ENCODE results near the gene PFKP.

- no peak for TF ChIP-seq CTCF (IDR thresholded peaks at IDR 0.05)
- no peak for TF ChIP-seq REST (IDR thresholded peaks at IDR 0.05; ENCODE audit: insufficient read depth in 1 of 2, low read depth in 2 of 2, low read length in 1 of 2)
- no peak for TF ChIP-seq POLR2AphosphoS5 (IDR thresholded peaks at IDR 0.05; ENCODE audit: low read depth, low read length)
- no peak for TF ChIP-seq TCF7L2 (IDR thresholded peaks at IDR 0.05; ENCODE audit: low read depth, low read length)
- no peak for TF ChIP-seq SIN3A (IDR thresholded peaks at IDR 0.05; ENCODE audit: borderline replicate concordance, insufficient read depth, low read depth, low read length)
These were observed 14.9 kb downstream of the PFKP start for GRCh38 chr10:3082290-3082689.
